SK-N-SH (cell line): ENCODE results near the gene INPPL1. TPM values are rescaled to one million over a fixed set of nuclear protein-coding genes. Genes with fewer than 3 reads are reported as not detected.

ENCODE experiments used
- CTCF ChIA-PET: fragments of 300-600, 350-600 bp; formaldehyde crosslinking; extraction: SDS; loops from one replicate; lab custom pipeline; 2021; lab: Yijun Ruan, JAX
- POLR2A ChIA-PET: fragments of 350-600 bp; sonication (Branson Sonifier 250); formaldehyde crosslinking; extraction: SDS; loops from one replicate; lab custom pipeline; 2020; ENCODE audit warnings: antibody characterized with exemption, inconsistent platforms; lab: Yijun Ruan, JAX
- DNase-seq: peaks from one replicate; pipeline ENCODE4 v3.0.0; 2012
- H2AFZ ChIP-seq: fragments of 200-600 bp; sonication (generic); 2 replicates; pipeline ENCODE4 v1.8.1; 2016; ENCODE audit warnings: antibody characterized with exemption, mild to moderate bottlenecking, low read depth
- H3F3A ChIP-seq: fragments of 200-600 bp; sonication (generic); replicated peaks from 2 replicates; pipeline ENCODE3; 2016; ENCODE audit warnings: antibody characterized with exemption, mild to moderate bottlenecking; ENCODE audit not compliant: insufficient read depth
- H3K27ac ChIP-seq, 2 experiments: fragments of 200-500 bp in 1 of 2; fragments of 200-600 bp in 1 of 2; sonication (Bioruptor generic) in 1 of 2; sonication (generic), shearing (Covaris generic) in 1 of 2; 2 replicates each; pipeline versions ENCODE4 v1.5.1 to v1.6.1; 2014 to 2016; ENCODE audit warnings: low read depth in 2 of 2, inconsistent platforms in 1 of 2, low read length in 1 of 2, mild to moderate bottlenecking in 1 of 2, mixed read lengths in 1 of 2
- H3K27me3 ChIP-seq: fragments of 200-600 bp; sonication (generic), shearing (Covaris generic); 2 replicates; pipeline ENCODE4 v1.6.1; 2016; ENCODE audit warnings: mixed run types; ENCODE audit not compliant: insufficient read depth
- H3K36me3 ChIP-seq, 2 experiments: fragments of 200-500 bp in 1 of 2; fragments of 200-600 bp in 1 of 2; sonication (Bioruptor generic) in 1 of 2; sonication (generic) in 1 of 2; replicated peaks in 1 of 2; 2 replicates each; pipeline versions ENCODE3 to v1.5.1; 2014 to 2016; ENCODE audit warnings: low read length in 1 of 2, mild to moderate bottlenecking in 1 of 2; ENCODE audit not compliant: insufficient read depth in 2 of 2, control insufficient read depth in 1 of 2
- H3K4me1 ChIP-seq, 2 experiments: fragments of 200-500 bp in 1 of 2; fragments of 200-600 bp in 1 of 2; sonication (Bioruptor generic) in 1 of 2; sonication (generic), shearing (Covaris generic) in 1 of 2; 2 replicates each; pipeline versions ENCODE4 v1.5.1 to v1.6.1; 2014 to 2016; ENCODE audit warnings: low read depth in 1 of 2, low read length in 1 of 2, mixed run types in 1 of 2; ENCODE audit not compliant: insufficient read depth in 2 of 2, control insufficient read depth in 1 of 2
- H3K4me2 ChIP-seq: fragments of 200-600 bp; sonication (generic), shearing (Covaris generic); 2 replicates; pipeline ENCODE4 v1.6.1; 2017; ENCODE audit warnings: mixed run types
- H3K4me3 ChIP-seq, 2 experiments: fragments of 200-500 bp in 1 of 2; fragments of 200-600 bp in 1 of 2; sonication (Bioruptor generic) in 1 of 2; sonication (generic), shearing (Covaris generic) in 1 of 2; 2 replicates each; pipeline versions ENCODE4 v1.5.1 to v1.8.1; 2014 to 2016; ENCODE audit warnings: low read depth in 2 of 2, inconsistent platforms in 1 of 2, low read length in 1 of 2, mild to moderate bottlenecking in 1 of 2, mixed read lengths in 1 of 2, moderate library complexity in 1 of 2
- H3K79me2 ChIP-seq: fragments of 200-600 bp; sonication (generic); 2 replicates; pipeline ENCODE4 v1.8.1; 2017; ENCODE audit warnings: mild to moderate bottlenecking; ENCODE audit not compliant: insufficient read depth
- H3K9ac ChIP-seq: fragments of 200-600 bp; sonication (generic); 2 replicates; pipeline ENCODE4 v1.6.1; 2017; ENCODE audit warnings: mixed run types
- H3K9me2 ChIP-seq: fragments of 200-600 bp; sonication (generic); 2 replicates; pipeline ENCODE4 v1.6.1; 2017; ENCODE audit warnings: mixed run types
- H3K9me3 ChIP-seq: fragments of 200-600 bp; sonication (generic); 2 replicates; pipeline ENCODE4 v1.6.1; 2017; ENCODE audit warnings: mixed run types, mild to moderate bottlenecking, moderate library complexity
- H4K20me1 ChIP-seq: fragments of 200-600 bp; sonication (generic); 2 replicates; pipeline ENCODE4 v1.6.1; 2017; ENCODE audit warnings: mild to moderate bottlenecking, mixed run types; ENCODE audit not compliant: insufficient read depth
- CTCF ChIP-seq: fragments of 200-600 bp; sonication (generic); IDR thresholded peaks from 2 replicates; pipeline ENCODE4 v1.6.1; 2017; ENCODE audit warnings: antibody characterized with exemption, mild to moderate bottlenecking, moderate library complexity
- FOXJ3 ChIP-seq: sonication (generic); formaldehyde crosslinking; IDR thresholded peaks from 2 replicates; pipeline ENCODE4 v1.5.1; 2020; ENCODE audit warnings: mild to moderate bottlenecking, missing genetic modification reagents
- FOXM1 ChIP-seq: IDR thresholded peaks from 2 replicates; pipeline ENCODE4 v1.4.0; 2012; ENCODE audit warnings: low read depth, mild to moderate bottlenecking
- IRF3 ChIP-seq: fragments of 150-350 bp; IDR thresholded peaks from 2 replicates; pipeline ENCODE4 v1.6.1; 2016; ENCODE audit warnings: mild to moderate bottlenecking, low read depth, low read length
- MXI1 ChIP-seq: IDR thresholded peaks from 2 replicates; pipeline ENCODE4 v1.6.1; 2012; ENCODE audit warnings: mild to moderate bottlenecking, low read depth, low read length, improper control_type of control experiment
- NFIC ChIP-seq: IDR thresholded peaks from 2 replicates; pipeline ENCODE4 v1.4.0; 2012; ENCODE audit warnings: borderline replicate concordance
- NRF1 ChIP-seq: IDR thresholded peaks from 2 replicates; pipeline ENCODE4 v1.6.1; 2012; ENCODE audit warnings: low read depth, mild to moderate bottlenecking, low read length
- RCOR1 ChIP-seq: fragments of 150-350 bp; IDR thresholded peaks from 2 replicates; pipeline ENCODE4 v1.6.1; 2017; ENCODE audit warnings: antibody characterized with exemption, low read length
- REST ChIP-seq: IDR thresholded peaks from 2 replicates; pipeline ENCODE4 v1.6.1; 2012; ENCODE audit warnings: mild to moderate bottlenecking, low read depth, low read length, moderate library complexity
- TAF1 ChIP-seq: IDR thresholded peaks from 2 replicates; pipeline ENCODE4 v1.6.1; 2012; ENCODE audit warnings: low read depth, mild to moderate bottlenecking, low read length, moderate library complexity, borderline replicate concordance
- ZBTB33 ChIP-seq: IDR thresholded peaks from 2 replicates; pipeline ENCODE4 v1.4.0; 2012; ENCODE audit warnings: low read depth, borderline replicate concordance
- WGBS: methylation state at CpG from one replicate; pipeline ENCODE4 v1.1.6; 2017; ENCODE audit warnings: low lambda C conversion rate; 5-methylcytosine and 5-hydroxymethylcytosine counted together
- polyA plus RNA-seq, 3 experiments: library from polyadenylated mRNA; depleted of rRNA; stranded (reverse); fragments of >200 nt; gene quantifications; 2 replicates each; pipeline ENCODE4 v1.2.3, GENCODE V29; 2012
- TF ChIP-seq, protein P1 (sequence below): IDR thresholded peaks from 2 replicates; pipeline ENCODE4 v1.4.0; 2012; ENCODE audit warnings: low read depth, borderline replicate concordance
- TF ChIP-seq, protein P2 (sequence below): fragments of 150-350 bp; IDR thresholded peaks from 2 replicates; pipeline ENCODE4 v1.6.1; 2017; ENCODE audit warnings: antibody characterized with exemption, low read length, low read depth, borderline replicate concordance

The INPPL1 gene
- polyA plus RNA-seq, 1 of the 3 experiments (the other 2 are of a cell fraction) = 123 TPM

GRCh38 chr11:72202571-72202970, 22.0 kb upstream of the INPPL1 start:
- CTCF ChIA-PET = interaction anchor here (0.6 to 1.1 kb wide), 3 partner anchors 10 to 59 kb away, joined by 3 to 4 read pairs (median 3); no protein-coding TSS in a partner anchor
- no peak overlapping the region for H3K4me2 ChIP-seq
- H3K27ac ChIP-seq = no peak overlapping the region
- whole genome bisulfite sequencing = 86% methylated on average over 6 of the region's 6 CpGs
- no peaks in the 10 kb centered on the region for H3K9me2 ChIP-seq
- peaks cover 4% of the 10 kb centered on the region for H3F3A ChIP-seq
- H3K36me3 ChIP-seq = no peaks in the 10 kb centered on the region
- H3K9me3 ChIP-seq = no peaks in the 10 kb centered on the region
- POLR2A ChIA-PET = interaction anchor here (1.2 kb wide), 1 partner anchor 21 kb away, joined by 3 read pairs; no protein-coding TSS in a partner anchor
- no peak overlapping the region for H3K9ac ChIP-seq
- H3K4me3 ChIP-seq = no peak overlapping the region
- H3K27me3 ChIP-seq = no peaks in the 10 kb centered on the region
- no peaks in the 10 kb centered on the region for H4K20me1 ChIP-seq
- TF ChIP-seq NFIC (no peak), ZBTB33 (no peak), FOXJ3 (CRISPR knock-in tag) (no peak), CTCF (no peak), NRF1 (no peak), REST (no peak), TAF1 (no peak), FOXM1 (no peak), MXI1 (no peak), IRF3 (no peak), RCOR1 (no peak)
- TF ChIP-seq, protein P1, sequence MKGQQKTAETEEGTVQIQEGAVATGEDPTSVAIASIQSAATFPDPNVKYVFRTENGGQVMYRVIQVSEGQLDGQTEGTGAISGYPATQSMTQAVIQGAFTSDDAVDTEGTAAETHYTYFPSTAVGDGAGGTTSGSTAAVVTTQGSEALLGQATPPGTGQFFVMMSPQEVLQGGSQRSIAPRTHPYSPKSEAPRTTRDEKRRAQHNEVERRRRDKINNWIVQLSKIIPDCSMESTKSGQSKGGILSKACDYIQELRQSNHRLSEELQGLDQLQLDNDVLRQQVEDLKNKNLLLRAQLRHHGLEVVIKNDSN = no peak
- TF ChIP-seq, protein P2, sequence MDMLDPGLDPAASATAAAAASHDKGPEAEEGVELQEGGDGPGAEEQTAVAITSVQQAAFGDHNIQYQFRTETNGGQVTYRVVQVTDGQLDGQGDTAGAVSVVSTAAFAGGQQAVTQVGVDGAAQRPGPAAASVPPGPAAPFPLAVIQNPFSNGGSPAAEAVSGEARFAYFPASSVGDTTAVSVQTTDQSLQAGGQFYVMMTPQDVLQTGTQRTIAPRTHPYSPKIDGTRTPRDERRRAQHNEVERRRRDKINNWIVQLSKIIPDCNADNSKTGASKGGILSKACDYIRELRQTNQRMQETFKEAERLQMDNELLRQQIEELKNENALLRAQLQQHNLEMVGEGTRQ = no peak
- TF ChIP-seq, all 33 proteins: peak for 0
- H3K4me1 ChIP-seq = no peaks in the 10 kb centered on the region
- H2AFZ ChIP-seq = no peak overlapping the region
- no peak for DNase-seq
- no peaks in the 10 kb centered on the region for H3K79me2 ChIP-seq
